ENCODE data around the gene CYSTM1. TPM values are rescaled to one million over a fixed set of nuclear protein-coding genes. Genes with fewer than 3 reads are reported as not detected.
"Not testable (repeated sequence)": the region's sequence is repeated elsewhere in the genome, so short reads cannot be mapped to it uniquely, and the experiment has no call there.

CYSTM1 gene
- total and polyA plus RNA-seq, 3 experiments from 2014 or later, result 11.1 to 17.3 (median 13.9) TPM

- Histone ChIP-seq H3K27ac (ENCODE audit: low read depth, low read length) (no peak overlapping the region), H3K9me3 (ENCODE audit: low read length) (no peaks in the 10 kb centered on the region), H3K4me3 (ENCODE audit: low read length) (no peak overlapping the region), H3K36me3 (ENCODE audit: insufficient read depth, low read length) (no peaks in the 10 kb centered on the region), H3K4me1 (ENCODE audit: insufficient read depth, low read length) (peaks cover 6% of the 10 kb centered on the region), H3K27me3 (ENCODE audit: insufficient read depth, low read length, poor library complexity, severe bottlenecking) (peaks cover 5% of the 10 kb centered on the region)
- Mint-ChIP-seq H3K4me3 (no peak overlapping the region), H3K9me3 (no peaks in the 10 kb centered on the region), H3K4me1 (peaks cover 7 to 17% (median 16%) of the 10 kb centered on the region in 3 donors), H3K36me3 (peaks cover 0 to under 1% (median 0%) of the 10 kb centered on the region in 3 donors), H3K27ac (no peak overlapping the region), H3K27me3 (peaks cover 5 to 9% of the 10 kb centered on the region in 2 donors)
- POLR2A ChIA-PET, result no interaction called here
- CTCF ChIA-PET, result interaction anchor here (1.9 kb wide), 1 partner anchor 77 kb away, joined by 9 read pairs; no protein-coding TSS in a partner anchor
- no peak for DNase-seq
Measured at GRCh38 chr5:140150201-140150600, 24.8 kb upstream of the CYSTM1 start.

GRCh38 chr5:140151144-140152021 is 23.6 kb upstream of the CYSTM1 start:
- Histone ChIP-seq H3K4me1 (ENCODE audit: insufficient read depth, low read length) (no peaks in the 10 kb centered on the region), H3K4me3 (ENCODE audit: low read length) (no peak overlapping the region), H3K36me3 (ENCODE audit: insufficient read depth, low read length) (no peaks in the 10 kb centered on the region), H3K27me3 (ENCODE audit: insufficient read depth, low read length, poor library complexity, severe bottlenecking) (no peaks in the 10 kb centered on the region), H3K9me3 (ENCODE audit: low read length) (no peaks in the 10 kb centered on the region), H3K27ac (ENCODE audit: low read depth, low read length) (no peak overlapping the region)
- Mint-ChIP-seq H3K36me3 (no peaks in the 10 kb centered on the region), H3K27me3 (peaks cover 0 to 4% of the 10 kb centered on the region in 2 donors), H3K4me1 (peaks cover 3 to 11% (median 11%) of the 10 kb centered on the region in 3 donors), H3K9me3 (no peaks in the 10 kb centered on the region), H3K4me3 (no peak overlapping the region), H3K27ac (peak overlapping the region in 1 of 8 donors; percentile 65)
- no peak for DNase-seq
- POLR2A ChIA-PET, result no interaction called here
- CTCF ChIA-PET, result interaction anchor here (0.5 to 1.9 kb wide), 3 partner anchors 9 to 124 kb away, joined by 3 to 9 read pairs (median 4); no protein-coding TSS in a partner anchor

GRCh38 chr5:140152022-140152999 is 22.7 kb upstream of the CYSTM1 start:
- CTCF ChIA-PET, result interaction anchor here (0.5 to 8.4 kb wide), 4 partner anchors 8 to 125 kb away, joined by 3 to 76 read pairs (median 7); no protein-coding TSS in a partner anchor
- Histone ChIP-seq H3K27me3 (ENCODE audit: insufficient read depth, low read length, poor library complexity, severe bottlenecking) (no peaks in the 10 kb centered on the region), H3K36me3 (ENCODE audit: insufficient read depth, low read length) (no peaks in the 10 kb centered on the region), H3K4me1 (ENCODE audit: insufficient read depth, low read length) (peaks cover under 1% of the 10 kb centered on the region), H3K27ac (ENCODE audit: low read depth, low read length) (no peak overlapping the region), H3K9me3 (ENCODE audit: low read length) (no peaks in the 10 kb centered on the region), H3K4me3 (ENCODE audit: low read length) (no peak overlapping the region)
- H3K27me3 Mint-ChIP-seq, result peaks cover 0 to 4% of the 10 kb centered on the region in 2 donors
- peaks cover 3 to 12% (median 12%) of the 10 kb centered on the region in 3 donors for H3K4me1 Mint-ChIP-seq
- POLR2A ChIA-PET, result no interaction called here
- H3K27ac Mint-ChIP-seq, result peak overlapping the region in 1 of 8 donors; percentile 65
- no peaks in the 10 kb centered on the region for H3K36me3 Mint-ChIP-seq
- H3K9me3 Mint-ChIP-seq, result no peaks in the 10 kb centered on the region
- no peak overlapping the region for H3K4me3 Mint-ChIP-seq
- no peak for DNase-seq

GRCh38 chr5:140153255-140153654 is 21.7 kb upstream of the CYSTM1 start:
- Mint-ChIP-seq H3K9me3 (no peaks in the 10 kb centered on the region), H3K27me3 (no peaks in the 10 kb centered on the region), H3K27ac (no peak overlapping the region), H3K36me3 (no peaks in the 10 kb centered on the region), H3K4me3 (no peak overlapping the region), H3K4me1 (peaks cover 3 to 13% (median 12%) of the 10 kb centered on the region in 3 donors)
- H3K9me3 ChIP-seq (ENCODE audit: low read length), result no peaks in the 10 kb centered on the region
- H3K27ac ChIP-seq (ENCODE audit: low read depth, low read length), result no peak overlapping the region
- H3K4me3 ChIP-seq (ENCODE audit: low read length), result no peak overlapping the region
- H3K36me3 ChIP-seq (ENCODE audit: insufficient read depth, low read length), result no peaks in the 10 kb centered on the region
- H3K27me3 ChIP-seq (ENCODE audit: insufficient read depth, low read length, poor library complexity, severe bottlenecking), result no peaks in the 10 kb centered on the region
- ChIA-PET POLR2A (interaction anchor here (0.7 kb wide), 1 partner anchor 19 kb away, joined by 3 read pairs; no protein-coding TSS in a partner anchor), CTCF (interaction anchor here (0.9 to 8.4 kb wide), 3 partner anchors 9 to 79 kb away, joined by 5 to 83 read pairs (median 76); no protein-coding TSS in a partner anchor)
- peaks cover 3% of the 10 kb centered on the region for H3K4me1 ChIP-seq (ENCODE audit: insufficient read depth, low read length)
- no peak for DNase-seq

- Mint-ChIP-seq H3K4me1 (peaks cover 3 to 13% (median 10%) of the 10 kb centered on the region in 3 donors), H3K4me3 (no peak overlapping the region), H3K36me3 (no peaks in the 10 kb centered on the region), H3K27me3 (no peaks in the 10 kb centered on the region), H3K9me3 (no peaks in the 10 kb centered on the region), H3K27ac (peak overlapping the region in 1 of 8 donors; percentile 87)
- H3K4me1 ChIP-seq (ENCODE audit: insufficient read depth, low read length), result peaks cover 3% of the 10 kb centered on the region
- no peaks in the 10 kb centered on the region for H3K36me3 ChIP-seq (ENCODE audit: insufficient read depth, low read length)
- no peaks in the 10 kb centered on the region for H3K9me3 ChIP-seq (ENCODE audit: low read length)
- no peak for DNase-seq
- no peak overlapping the region for H3K27ac ChIP-seq (ENCODE audit: low read depth, low read length)
- no peaks in the 10 kb centered on the region for H3K27me3 ChIP-seq (ENCODE audit: insufficient read depth, low read length, poor library complexity, severe bottlenecking)
- CTCF ChIA-PET, result interaction anchor here (1.2 to 8.4 kb wide), 3 partner anchors 10 to 79 kb away, joined by 3 to 83 read pairs (median 76); no protein-coding TSS in a partner anchor
- H3K4me3 ChIP-seq (ENCODE audit: low read length), result no peak overlapping the region
- POLR2A ChIA-PET, result no interaction called here
Measured at GRCh38 chr5:140153905-140154304, 21.1 kb upstream of the CYSTM1 start.

GRCh38 chr5:140154710-140155381 is 20.1 kb upstream of the CYSTM1 start:
- H3K27me3 Mint-ChIP-seq; DNase-seq; H3K4me1 ChIP-seq (ENCODE audit: insufficient read depth, low read length); H3K27ac ChIP-seq (ENCODE audit: low read depth, low read length); H3K27ac Mint-ChIP-seq; H3K4me3 ChIP-seq (ENCODE audit: low read length); H3K36me3 ChIP-seq (ENCODE audit: insufficient read depth, low read length); H3K27me3 ChIP-seq (ENCODE audit: insufficient read depth, low read length, poor library complexity, severe bottlenecking); POLR2A ChIA-PET; H3K9me3 Mint-ChIP-seq; H3K4me3 Mint-ChIP-seq; H3K9me3 ChIP-seq (ENCODE audit: low read length); H3K36me3 Mint-ChIP-seq: not testable (repeated sequence)
- H3K4me1 Mint-ChIP-seq, result peaks cover 3 to 13% (median 10%) of the 10 kb centered on the region in 3 donors
- CTCF ChIA-PET, result interaction anchor here (1.0 to 8.4 kb wide), 6 partner anchors 11 to 80 kb away, joined by 3 to 83 read pairs (median 4); no protein-coding TSS in a partner anchor

Data from CD8-positive, alpha-beta memory T cell (primary cell).